Measurements from ENCODE around the gene ZNF79.

Gene ZNF79

DNA sequence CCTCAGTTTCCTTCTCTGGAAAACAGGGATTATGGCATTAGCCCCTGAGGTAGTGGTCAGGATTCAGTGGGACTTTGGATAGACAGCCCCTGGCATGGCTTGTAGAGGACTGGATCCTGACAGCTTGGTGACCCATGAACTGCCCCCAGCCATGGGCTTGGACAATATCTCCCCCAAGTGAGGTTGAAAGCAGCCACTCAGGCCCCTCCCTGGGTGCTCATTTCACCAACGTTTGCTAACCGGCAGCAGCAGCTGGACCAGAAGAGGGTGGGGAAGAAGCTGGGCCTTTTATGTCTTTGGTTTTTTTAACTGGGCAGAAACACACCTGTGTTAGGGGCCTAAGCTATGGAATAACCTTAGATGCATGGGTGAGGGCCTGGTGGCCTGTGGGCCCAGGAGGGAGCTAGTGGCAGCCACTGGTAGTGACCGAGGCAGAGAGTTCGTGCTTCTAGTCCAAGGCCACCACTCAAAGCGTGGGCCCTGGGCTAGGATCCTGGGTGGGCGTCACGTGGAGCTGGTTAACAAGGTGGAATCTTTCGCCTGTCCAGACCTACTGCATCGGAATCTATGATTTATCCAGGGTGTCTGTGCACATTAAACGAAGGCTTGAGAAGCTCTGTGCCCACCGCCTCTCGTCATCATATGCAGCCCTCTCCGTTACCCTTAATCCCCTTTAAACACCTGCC, 25.3 kb upstream of the ZNF79 start:
- DNase-seq: no peak

DNA sequence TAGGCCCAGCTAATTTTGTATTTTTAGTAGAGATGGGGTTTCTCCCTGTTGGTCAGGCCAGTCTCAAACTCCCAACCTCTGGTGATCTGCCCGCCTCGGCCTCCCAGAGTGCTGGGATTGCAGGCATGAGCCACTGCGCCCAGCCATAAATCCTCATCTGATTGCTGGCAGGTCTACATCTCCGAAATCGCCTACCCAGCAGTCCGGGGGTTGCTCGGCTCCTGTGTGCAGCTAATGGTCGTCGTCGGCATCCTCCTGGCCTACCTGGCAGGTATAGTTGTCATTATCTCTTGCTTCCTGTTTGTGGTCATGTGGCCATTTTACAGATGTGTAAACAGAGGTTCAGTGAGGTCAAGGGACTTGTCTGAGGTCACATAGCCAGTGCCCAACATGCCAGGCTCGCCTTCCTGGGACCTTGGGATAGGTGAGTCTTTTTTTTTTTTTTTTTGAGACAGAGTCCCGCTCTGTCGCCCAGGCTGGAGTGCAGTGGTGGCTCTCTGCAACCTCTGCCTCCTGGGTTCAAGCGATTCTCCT, 24.4 kb upstream of the ZNF79 start:
- DNase-seq: no peak

DNA sequence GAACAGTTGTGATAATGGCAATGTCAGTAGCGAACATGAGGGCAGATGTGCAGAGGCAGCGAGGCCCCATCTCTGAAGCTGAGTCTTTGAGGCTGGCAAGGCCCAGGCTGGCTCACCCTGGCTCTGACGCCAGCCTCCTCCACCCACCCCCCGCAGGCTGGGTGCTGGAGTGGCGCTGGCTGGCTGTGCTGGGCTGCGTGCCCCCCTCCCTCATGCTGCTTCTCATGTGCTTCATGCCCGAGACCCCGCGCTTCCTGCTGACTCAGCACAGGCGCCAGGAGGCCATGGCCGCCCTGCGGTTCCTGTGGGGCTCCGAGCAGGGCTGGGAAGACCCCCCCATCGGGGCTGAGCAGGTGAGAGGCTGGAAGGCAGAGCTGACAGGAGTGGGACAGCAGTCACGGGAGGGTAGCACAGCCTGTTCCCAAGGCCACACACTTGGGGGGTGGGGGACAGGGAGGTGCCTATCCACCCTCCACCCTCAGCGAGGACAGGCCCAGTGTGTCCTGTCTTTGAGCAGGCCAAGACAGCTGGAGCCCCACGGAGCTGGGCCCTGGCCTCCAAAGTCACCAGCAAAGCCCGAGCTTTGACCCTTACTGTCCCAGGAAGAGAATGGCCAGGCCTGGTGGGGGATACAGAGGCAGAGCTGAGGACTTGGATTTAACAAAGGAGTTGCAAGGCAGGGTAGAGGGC, 21.6 kb upstream of the ZNF79 start:
- DNase-seq: no peak

DNA sequence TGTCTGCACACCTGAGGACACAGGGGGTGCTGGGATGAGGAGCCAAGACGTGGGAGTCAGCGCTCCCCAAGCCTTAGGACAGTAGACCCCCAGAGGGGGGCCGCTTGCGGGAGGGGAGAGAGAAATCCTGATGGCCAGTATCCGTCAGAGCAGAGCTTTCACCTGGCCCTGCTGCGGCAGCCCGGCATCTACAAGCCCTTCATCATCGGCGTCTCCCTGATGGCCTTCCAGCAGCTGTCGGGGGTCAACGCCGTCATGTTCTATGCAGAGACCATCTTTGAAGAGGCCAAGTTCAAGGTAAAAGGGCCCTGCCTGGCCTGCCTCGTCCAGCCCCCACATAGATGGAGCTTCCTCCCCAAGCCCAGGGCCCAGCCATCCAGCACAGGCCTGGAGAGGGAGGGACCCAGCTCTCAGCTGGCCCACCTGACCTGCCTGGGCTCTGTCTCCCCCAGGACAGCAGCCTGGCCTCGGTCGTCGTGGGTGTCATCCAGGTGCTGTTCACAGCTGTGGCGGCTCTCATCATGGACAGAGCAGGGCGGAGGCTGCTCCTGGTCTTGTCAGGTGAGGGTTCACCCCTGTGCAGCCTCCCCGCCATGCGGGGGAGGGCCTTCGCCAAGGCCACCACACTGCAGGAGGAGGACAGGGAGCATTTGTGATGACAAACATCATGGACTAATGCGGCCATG, 20.5 kb upstream of the ZNF79 start:
- DNase-seq: no peak

DNA sequence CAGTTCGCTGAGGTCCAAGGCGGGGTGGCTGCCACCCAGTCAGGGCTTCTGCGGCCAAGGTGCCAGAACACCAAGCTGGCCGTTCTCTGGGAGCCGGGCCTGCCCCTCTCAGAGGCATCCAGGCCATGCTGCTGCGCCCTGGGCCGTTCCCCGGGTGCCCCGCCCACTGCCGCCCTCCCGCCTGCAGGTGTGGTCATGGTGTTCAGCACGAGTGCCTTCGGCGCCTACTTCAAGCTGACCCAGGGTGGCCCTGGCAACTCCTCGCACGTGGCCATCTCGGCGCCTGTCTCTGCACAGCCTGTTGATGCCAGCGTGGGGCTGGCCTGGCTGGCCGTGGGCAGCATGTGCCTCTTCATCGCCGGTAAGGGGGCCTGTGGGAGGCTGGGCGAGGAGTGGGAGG, 19.6 kb upstream of the ZNF79 start:
- DNase-seq: no peak

DNA sequence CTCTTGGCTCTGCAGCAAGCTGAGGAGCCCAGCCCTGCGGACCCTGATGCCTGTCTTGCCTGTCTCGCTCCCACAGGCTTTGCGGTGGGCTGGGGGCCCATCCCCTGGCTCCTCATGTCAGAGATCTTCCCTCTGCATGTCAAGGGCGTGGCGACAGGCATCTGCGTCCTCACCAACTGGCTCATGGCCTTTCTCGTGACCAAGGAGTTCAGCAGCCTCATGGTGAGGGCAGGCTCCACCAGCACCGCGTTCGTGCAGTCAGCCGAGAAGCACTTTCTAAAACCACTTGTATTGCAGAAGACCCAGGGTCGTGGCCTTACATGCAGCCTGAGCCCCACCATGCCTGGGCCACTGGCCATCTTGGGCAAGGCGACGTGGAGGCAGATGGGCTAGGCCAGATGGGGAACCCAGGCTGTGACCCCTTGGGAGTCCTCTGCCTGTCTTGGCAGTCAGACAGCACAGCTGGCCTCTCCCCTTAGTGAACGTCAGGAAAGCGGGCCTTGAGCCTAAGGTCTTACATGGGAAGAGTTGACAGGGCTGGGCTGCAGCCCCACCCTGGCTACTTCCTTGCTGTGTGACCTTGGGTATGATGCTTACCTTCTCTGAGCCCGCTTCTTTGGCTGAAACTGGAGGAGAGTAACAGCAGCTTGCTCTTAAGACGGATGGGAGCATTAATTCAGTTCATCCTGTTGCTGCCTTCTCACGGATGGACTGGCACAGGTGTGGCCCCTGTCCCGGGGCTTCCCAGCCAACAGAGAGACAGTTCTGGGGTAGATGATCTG, 18.6 kb upstream of the ZNF79 start:
- no peak for DNase-seq

DNA sequence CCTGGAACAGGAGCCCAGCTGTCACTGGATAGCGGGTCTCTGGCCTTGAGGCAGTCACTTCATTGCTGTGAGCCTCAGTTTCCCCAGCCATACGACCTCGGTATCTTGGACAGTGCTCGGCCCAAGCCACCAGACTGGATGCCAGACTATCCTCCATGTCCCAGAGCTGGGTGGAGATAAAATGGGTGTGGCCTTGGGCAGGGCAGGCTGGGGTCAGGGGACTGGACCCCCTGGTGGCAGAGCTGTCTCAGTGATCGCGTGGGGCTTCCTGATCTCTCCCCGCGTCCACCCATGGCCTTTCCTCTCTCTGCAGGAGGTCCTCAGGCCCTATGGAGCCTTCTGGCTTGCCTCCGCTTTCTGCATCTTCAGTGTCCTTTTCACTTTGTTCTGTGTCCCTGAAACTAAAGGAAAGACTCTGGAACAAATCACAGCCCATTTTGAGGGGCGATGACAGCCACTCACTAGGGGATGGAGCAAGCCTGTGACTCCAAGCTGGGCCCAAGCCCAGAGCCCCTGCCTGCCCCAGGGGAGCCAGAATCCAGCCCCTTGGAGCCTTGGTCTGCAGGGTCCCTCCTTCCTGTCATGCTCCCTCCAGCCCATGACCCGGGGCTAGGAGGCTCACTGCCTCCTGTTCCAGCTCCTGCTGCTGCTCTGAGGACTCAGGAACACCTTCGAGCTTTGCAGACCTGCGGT, 17.2 kb upstream of the ZNF79 start:
- no peak for DNase-seq

DNA sequence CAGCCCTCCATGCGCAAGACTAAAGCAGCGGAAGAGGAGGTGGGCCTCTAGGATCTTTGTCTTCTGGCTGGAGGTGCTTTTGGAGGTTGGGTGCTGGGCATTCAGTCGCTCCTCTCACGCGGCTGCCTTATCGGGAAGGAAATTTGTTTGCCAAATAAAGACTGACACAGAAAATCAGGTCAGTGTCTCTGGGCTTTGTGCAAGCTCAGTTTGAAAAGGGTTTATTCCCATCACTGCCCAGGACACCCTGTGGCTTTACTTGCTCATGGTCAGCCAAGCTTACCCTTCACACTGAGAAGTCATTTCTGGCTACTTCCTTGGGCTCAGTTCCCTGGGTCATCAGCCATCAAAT, 16.7 kb upstream of the ZNF79 start:
- no peak for DNase-seq

DNA sequence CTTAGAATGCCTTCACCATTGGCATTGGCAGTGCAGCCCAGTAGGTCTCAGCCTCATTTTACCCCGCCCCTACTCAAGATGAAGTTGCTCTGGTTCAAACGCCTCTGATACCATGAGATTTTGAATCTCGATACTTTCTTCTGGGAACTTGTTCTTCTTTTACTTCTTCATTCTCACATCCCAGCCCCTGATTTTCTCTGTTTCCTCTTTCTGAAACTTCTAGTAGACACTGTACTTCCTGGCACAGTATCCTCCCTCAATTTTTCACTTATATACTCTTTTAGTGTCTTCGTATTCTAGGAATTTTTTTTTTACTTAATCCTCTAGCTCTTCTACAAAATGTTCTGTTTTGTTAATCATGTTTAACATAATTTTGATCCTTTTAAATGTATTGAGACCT, 13.1 kb upstream of the ZNF79 start:
- no peak for DNase-seq

DNA sequence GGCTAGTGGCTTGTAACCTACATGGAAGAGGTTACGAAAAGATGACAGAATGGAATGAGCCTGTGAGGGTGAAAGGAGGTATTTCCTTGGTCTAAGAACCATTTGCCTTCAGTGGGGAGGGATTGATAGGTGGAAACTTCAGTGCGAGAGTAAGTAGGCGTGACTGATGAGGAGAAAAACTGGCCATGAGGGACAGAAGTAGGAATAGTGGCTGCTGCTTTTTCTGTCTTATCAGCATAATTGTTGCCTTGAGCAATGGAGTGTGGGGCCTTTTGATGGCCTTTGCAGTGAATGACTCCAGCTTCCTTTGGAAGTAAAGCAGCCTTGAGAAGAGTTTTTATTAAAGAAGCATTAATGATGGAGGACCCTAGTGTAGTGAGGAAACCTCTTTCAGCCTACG, 9.0 kb upstream of the ZNF79 start:
- DNase-seq: no peak

DNA sequence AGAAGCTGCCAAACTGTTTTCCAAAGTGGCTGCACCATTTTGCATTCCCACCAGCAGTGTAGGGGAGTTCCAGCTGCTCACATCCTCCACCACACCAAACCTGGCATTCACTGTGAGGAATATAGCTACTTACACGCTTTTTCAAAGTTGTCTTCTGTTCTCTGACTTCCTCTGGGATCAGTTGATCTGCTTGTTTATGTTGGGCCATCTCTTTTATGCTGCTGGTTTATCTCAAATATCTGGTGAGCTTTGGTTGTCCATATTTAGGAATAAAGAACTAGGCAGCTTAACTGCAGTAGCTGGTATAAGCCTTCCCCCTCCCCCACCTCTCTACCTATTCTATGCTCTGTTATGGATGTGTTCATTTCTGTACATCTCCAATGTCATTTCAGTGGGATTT, 8.5 kb upstream of the ZNF79 start:
- DNase-seq: no peak

DNA sequence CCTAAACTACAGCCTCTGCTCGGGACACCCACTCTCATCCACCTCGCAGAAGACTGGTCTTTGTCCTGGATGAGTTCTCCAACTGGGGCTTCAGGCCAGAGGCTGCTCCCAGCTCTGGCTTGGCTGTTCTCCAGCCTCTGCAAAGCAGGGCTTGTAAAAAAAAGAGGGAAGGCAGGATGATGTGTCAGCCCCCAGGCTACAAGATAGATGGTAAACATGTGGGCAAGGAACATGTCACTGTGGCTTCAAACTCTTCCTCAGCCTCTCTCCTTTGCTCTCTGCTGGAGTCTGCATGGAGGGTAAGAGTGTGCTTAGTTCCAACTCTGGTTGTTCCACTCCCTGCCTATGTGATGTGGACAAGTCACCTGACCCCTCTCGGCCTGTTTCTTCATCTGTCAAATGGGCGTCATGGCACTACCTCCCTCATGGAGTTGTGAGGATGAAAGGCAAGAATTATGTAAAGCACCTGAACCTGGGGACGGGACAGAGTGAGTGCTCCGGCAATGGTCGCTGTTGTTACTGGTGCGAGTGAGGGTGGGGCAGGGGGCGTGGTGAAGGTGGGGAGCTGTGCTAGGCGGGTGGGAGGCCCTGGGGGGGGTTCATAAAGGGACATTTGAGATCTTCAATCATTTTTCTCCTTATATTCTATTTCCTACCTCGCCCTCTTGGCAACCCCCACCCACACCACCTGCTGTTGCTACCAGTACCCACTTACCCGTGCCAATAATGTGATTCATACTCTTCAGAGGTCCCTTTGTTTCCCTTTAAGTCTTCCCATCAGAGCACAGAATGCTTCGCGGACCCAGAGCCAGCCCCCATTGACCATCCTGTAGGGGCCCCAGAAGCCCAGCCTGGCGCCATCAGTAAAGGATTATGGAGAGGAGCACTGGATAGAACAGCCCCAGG, 6.8 kb upstream of the ZNF79 start:
- no peak for DNase-seq

DNA sequence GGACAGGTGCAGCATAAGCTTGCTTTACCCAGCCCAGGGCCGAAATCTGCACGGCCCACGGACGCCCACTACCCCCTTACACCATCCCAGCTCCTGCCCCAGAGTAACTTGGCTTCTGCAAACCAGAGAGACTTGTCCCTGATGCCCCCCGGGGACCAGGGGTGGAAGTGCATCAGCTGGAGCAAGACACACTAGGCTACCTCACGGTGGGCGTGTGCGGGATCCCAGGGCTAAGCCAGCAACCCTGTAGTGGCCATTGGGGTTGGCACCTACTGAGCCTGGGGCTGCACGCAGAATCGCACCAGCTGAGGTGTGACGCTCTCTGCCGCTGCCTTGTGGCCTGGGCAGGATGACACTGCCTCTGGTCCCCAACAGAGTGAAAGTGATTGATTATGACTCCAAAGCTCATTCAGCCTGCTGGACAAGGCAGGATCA, 6.1 kb upstream of the ZNF79 start:
- peak in 2 of 5 donors; percentile 28 to 32 for DNase-seq

DNA sequence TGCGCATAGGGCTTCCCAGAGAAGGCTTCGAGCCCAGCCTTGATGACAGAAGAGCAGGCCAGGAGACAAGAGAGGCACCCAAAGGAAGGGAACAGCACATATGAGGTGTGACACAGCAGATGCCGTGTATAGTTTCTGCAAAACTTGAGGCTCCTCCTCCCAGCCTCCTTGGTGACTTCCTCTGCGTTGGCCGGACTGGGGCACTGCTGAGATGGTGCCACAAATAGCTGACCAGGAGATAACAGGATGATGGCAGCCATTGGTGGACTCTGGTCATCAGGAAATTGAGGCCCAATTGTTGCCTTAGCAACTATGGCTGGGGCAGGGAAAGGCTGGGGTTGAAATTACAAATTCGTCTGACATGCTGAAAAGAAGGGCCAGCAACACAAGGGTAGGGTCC, 4.8 kb upstream of the ZNF79 start:
- no peak for DNase-seq

DNA sequence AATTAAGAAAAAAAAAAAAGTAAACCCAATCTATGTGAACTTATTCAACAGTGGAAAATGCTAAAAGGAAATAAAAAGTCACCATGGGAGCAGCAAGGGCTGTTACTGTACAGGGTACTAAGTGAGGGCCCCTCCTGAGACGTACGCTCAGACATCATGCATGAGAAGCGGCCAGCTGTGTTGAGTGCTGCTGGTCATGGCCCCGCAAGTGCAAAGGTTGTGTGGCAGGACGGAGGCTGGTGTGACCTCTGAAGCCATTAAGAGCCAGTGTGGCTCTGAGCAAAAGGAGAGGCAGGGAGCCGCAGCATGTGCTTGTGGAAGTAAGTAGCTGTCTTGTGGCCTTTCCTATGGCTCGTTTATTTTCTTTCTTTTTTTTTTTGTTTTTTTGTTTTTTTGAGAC, 3.1 kb upstream of the ZNF79 start:
- no peak for DNase-seq

DNA sequence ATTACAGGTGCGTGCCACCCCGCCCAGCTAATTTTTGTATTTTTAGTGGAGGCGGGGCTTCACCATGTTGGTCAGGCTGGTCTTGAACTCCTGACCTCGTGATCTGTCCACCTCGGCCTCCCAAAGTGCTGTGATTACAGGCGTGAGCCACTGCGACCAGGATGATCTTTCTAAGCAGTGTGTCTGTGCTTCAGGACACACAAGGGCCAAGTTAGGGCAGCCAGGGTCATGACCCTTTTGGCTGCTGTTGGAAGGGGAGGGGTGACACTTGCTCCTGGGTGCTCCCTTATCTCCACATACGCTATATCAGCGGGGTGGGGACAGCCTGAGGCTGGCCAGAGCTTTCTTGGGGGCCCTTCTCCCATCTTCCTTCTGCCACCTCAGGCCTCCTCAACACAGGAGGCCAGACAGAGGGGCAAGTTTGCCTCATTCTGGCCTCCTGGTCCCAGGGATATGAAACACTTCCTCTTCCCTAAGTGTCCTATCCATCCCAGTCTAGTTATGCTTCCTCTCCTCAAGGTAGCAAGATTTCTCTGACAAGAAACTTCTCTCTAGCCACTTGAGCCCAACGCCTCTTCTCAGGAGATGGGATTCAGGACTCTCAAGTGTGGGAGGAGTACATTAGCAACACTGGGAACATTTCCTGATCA, 1.9 kb upstream of the ZNF79 start:
- DNase-seq: no peak

DNA sequence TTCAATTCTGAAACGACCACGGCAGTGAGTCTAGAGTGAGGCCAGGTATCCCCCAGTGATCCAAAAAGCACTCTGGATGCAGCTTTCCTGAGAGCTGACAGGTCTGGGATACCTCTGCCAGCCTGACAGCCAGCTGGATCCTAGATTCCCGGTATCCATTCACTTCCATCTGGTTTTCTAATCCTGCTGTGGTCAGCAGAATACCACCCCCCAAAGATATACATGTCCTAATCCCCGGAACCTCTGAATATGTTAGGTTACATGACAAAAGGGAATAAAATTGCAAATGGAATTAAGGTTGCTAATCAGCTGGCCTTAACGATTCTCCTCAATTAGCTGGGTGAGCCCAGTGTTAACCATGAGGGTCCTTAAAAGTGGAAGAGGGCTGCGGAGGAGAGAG, 1.4 kb upstream of the ZNF79 start:
- no peak for DNase-seq

DNA sequence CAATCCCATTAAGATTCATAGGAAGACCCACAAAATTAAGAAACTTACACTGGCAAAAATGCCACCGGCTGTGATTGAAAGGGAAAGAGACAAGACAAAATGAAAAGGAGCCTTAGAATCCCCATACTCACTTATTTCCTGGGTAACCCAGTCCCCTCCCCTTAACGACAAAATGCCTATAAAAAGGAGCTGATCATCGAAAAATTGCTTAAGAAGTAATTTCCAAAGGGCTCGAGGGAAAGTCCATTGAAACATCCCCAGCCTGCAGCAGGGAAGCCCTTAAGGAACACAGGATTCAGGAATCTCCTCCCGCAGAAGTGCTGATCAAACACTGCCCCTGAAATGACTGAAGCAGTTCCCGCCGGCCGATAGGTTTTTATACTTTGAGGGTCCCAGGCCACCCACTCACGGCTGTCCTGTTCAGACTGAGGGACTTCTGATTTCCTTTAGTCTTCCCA, 677 bp upstream of the ZNF79 start:
- no peak for DNase-seq

DNA sequence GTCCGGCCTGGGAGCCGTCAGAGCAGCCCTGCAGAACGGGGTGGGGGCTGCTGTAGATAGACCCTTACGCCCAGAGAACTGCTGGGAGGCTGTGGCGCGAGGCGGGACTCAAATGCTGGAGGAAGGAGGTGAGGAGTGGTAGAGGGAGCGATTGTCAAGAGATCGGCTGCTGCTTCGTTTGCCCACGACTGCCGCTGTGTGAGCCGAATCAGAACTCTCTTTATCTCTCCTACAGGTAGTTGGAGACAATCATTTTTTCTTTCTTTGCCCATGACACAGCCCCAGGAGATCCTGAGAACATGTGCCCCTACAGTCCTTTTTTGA, 456 bp downstream of the ZNF79 start:
- DNase-seq: peak in 2 of 5 donors; percentile 19 to 45

DNA sequence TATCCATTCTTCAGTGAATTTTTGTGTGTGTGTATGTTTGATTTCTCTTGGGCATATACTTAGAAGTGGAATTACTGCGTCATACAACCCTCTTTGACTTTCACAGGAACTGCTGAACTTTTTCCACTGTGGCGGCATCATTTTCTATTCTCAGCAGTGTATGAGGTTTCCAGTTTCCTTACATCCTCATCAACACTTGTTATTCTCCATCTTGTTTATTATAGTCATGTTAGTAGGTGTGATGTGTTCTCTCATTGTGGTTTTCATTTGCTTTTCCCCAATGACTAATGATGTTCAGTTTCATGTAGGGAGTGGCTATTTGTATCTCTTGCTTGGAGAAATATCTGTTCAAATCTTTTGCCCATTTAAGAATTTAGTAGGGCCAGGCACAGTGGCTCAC, 2.6 kb downstream of the ZNF79 start:
- DNase-seq: peak in 1 of 5 donors; percentile 69

DNA sequence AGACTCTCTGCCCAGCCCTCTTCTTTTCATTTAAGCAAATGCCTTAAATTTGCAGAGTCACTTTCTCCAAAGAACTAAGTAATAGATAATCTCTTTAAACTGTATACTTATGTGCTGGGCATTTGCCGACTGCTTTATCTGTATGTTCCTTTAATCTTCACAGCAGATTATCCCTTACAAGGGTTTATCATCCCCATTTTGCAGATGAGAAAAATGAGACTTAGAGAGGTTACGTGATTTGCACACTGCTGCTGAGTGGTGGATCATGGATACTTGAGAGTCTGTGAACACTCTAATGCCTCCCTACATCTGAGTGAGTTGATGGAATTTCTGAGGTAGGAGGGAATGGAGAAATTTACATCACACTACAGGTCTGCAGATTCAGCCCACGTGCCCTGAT, 4.2 kb downstream of the ZNF79 start:
- no peak for DNase-seq
